Right cardiac atrium (tissue), 5 donors: ENCODE data around the gene SF1. TPM values are rescaled to one million over a fixed set of nuclear protein-coding genes. Genes with fewer than 3 reads are reported as not detected.

Experiments used
- ATAC-seq, 2 donors: fragments of 200-7000 bp; cut with Tn5 transposase; one replicate each; pipeline versions ENCODE4 v1.8.0 to v1.9.1; 2020; ENCODE audit warnings: moderate library complexity in 2 of 2, mild to moderate bottlenecking in 1 of 2
- DNase-seq, 3 donors: peaks; one replicate each; pipeline ENCODE4 v3.0.0-alpha.2; 2020
- H3K27ac ChIP-seq: one replicate; pipeline ENCODE4 v1.5.1; 2013; ENCODE audit warnings: mild to moderate bottlenecking, low read length, control low read depth, moderate library complexity
- H3K27me3 ChIP-seq: one replicate; pipeline ENCODE4 v1.6.1; 2013; ENCODE audit not compliant: control insufficient read depth, insufficient read depth
- H3K4me1 ChIP-seq: one replicate; pipeline ENCODE4 v1.6.1; 2013; ENCODE audit warnings: low read length; ENCODE audit not compliant: control insufficient read depth, insufficient read depth
- H3K4me3 ChIP-seq: one replicate; pipeline ENCODE4 v1.5.1; 2013; ENCODE audit warnings: low read length, control low read depth
- H3K9me3 ChIP-seq: one replicate; pipeline ENCODE4 v1.6.1; 2013; ENCODE audit warnings: low read length; ENCODE audit not compliant: control insufficient read depth
- WGBS: extraction: QIAGEN DNeasy Blood & Tissue Kit; methylation state at CpG from one replicate; pipeline ENCODE4 v1.1.7; 2013; 5-methylcytosine and 5-hydroxymethylcytosine counted together
- intact Hi-C, 4 donors: fragments of 100-400 bp; cut with DNase I; formaldehyde crosslinking; loops; one replicate each; pipeline versions ENCODE4 v1.11.0 to v1.14.0; 2022 to 2023
- polyA plus RNA-seq: library from polyadenylated mRNA; stranded (reverse); fragments of 200-250 nt; gene quantifications from one replicate; pipeline ENCODE4 v1.2.3, GENCODE V29; 2013
- total RNA-seq, 4 donors: library from RNA; stranded (reverse); fragmentation: NEBNext Ultra II Directional; extraction: Animal tissue kit (Norgen Biotek cat#: 25700); gene quantifications; one replicate each; pipeline ENCODE4 v1.2.1, GENCODE V29; 2021
- donor health status: healthy with polysubstance abuse.
- donor health status: DM: no; HTN: yes; CAD: no.
- donor health status: DM: no; HTN: no; CAD: no.
- donor health status: DM: no; HTN: yes; CAD: no; lungs with severe emphysema.
- donor health status: DM: yes; HTN: yes; CAD: no.

SF1 gene
- total and polyA plus RNA-seq, 5 donors: 72.8 to 203 (median 195) TPM

- Histone ChIP-seq H3K4me1 (peaks cover 12% of the 10 kb centered on the region), H3K4me3 (no peak overlapping the region), H3K9me3 (no peaks in the 10 kb centered on the region), H3K27ac (no peak overlapping the region), H3K27me3 (no peaks in the 10 kb centered on the region)
- 87% methylated on average over 15 of the region's 15 CpGs for WGBS
- intact Hi-C loops: no loop called here
- no peak for ATAC-seq
- DNase-seq: peak in 2 of 3 donors; percentile 40 to 55
Measured at GRCh38 chr11:64758330-64759079, 19.8 kb downstream of the SF1 start.

DNA sequence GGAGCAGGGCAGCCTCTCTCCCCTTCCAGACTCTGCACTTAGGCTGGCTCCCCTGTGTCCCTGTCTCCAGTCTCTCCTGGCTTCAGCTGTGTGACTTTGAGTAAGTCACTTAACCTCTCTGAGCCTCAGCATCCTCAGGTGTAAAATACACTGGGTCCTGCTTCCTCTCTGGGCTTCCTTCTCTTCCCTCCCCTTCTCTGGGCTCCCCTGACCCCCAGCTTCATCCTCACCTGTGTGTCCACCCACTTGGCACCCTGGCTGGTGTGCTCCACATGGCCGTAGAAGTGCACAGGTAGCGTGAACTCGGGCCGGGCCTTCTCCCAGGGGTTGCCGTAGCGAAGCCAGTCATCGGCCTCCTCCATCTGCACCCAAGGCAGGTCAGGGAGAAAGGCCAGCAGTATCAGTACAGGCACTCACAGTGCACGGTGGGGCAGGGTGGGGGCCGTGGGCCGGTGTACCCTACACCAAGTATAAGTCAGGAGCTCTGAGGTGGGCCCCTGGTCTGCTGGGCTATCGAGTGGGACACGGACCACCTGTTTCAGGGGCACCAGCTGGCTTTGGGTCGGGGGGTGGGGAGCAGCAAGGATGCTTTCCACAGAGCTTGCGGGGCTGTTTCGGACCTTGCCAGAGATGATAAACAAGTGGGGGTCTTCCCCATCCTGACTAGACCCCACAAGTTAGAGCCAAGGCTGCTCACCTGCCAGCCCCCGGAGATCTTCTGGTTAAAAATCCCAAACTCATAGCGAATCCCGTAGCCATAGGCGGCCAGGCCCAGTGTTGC, 20.6 kb downstream of the SF1 start:
- Histone ChIP-seq H3K4me3 (no peak overlapping the region), H3K4me1 (peaks cover 8% of the 10 kb centered on the region), H3K27ac (no peak overlapping the region), H3K27me3 (no peaks in the 10 kb centered on the region), H3K9me3 (no peaks in the 10 kb centered on the region)
- no peak for ATAC-seq
- intact Hi-C loops: no loop called here
- peak in 2 of 3 donors; percentile 56 to 58 for DNase-seq
- WGBS: 86% methylated on average over 19 of the region's 19 CpGs

GRCh38 chr11:64755681-64756361, 22.5 kb downstream of the SF1 start:
- no peak for ATAC-seq
- no peak overlapping the region for H3K4me3 ChIP-seq
- intact Hi-C loops: no loop called here
- peaks cover 8% of the 10 kb centered on the region for H3K4me1 ChIP-seq
- H3K27ac ChIP-seq: no peak overlapping the region
- no peaks in the 10 kb centered on the region for H3K9me3 ChIP-seq
- DNase-seq: peak in 1 of 3 donors; percentile 32
- no peaks in the 10 kb centered on the region for H3K27me3 ChIP-seq
- WGBS: 89% methylated on average over 13 of the region's 13 CpGs

DNA sequence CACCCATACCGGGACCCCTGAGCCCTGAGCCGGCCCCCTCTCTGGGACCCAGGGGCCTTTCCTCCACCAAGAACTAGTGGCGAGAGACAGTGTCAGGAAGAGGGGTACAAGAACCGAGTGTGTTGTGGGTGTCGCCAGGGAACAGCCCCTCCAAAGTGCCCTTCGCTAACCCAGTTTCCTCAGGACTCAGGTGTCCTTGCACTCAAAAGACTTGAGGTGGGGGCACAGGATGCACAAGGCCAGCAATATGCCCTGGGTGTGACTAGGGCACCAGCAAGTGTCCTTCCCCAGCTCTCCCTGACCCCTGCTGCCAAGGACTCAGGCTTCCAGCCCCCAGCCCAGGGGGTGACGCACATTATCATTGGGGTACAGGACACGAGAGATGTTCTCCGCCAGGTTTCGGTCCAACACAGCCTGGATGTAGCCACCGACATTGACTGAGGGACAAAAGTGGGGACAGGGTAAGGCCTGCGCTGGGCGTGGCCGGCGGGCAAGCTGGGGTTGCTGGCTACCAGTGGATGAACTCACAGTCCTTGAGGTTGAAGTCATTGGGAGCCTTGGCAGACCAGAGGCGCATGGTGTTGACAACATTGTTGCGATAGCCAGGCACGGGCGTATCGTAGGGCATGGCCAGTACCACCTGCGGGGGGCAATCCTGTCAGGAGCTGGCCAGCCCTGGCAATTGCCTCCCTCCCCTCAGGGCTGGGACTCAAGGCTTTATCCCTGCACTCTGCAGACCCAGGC, 23.3 kb downstream of the SF1 start:
- intact Hi-C loops: no loop called here
- DNase-seq: peak in 2 of 3 donors; percentile 42 to 45
- Histone ChIP-seq H3K9me3 (no peaks in the 10 kb centered on the region), H3K27me3 (no peaks in the 10 kb centered on the region), H3K4me3 (no peak overlapping the region), H3K27ac (no peak overlapping the region), H3K4me1 (peaks cover 2% of the 10 kb centered on the region)
- no peak for ATAC-seq
- WGBS: 91% methylated on average over 21 of the region's 21 CpGs

DNA sequence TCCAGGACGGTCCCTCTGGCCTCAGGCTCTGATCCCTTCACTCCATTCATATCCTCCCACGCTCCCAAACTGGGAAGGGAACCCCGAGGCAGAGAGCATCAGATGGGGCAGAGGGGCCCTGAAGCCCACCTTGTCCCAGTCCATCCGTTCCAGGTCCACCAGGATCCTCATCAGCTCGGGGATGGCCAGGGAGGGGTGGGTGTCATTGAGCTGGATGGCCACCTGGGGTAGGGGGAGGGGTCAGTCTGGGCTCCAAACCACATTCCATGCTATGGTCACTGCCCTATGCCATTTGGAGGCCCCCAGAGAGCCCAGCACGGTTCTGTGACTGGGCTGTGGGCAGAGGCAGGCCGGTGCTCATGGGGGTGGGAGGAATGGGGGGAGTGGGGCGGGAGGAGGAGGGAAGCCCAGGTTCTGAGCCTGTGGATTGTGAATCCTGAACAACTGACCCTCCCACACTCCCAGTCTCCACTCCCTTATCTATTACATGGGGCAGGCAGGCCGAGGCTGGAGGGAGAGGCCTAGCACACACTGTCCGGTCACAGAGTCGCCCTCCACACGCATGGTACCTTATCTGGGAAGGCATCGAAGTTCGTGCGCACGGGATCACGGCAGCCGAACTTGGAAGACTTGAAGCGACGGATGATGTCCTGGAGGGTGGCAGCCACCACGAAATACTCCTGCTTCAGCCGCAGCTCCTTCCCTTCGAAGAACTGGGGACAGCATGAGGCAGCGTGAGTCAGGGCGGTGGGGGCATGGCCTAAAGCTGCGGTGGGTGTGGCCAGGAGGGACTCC, 24.0 kb downstream of the SF1 start:
- Histone ChIP-seq H3K4me3 (no peak overlapping the region), H3K9me3 (no peaks in the 10 kb centered on the region), H3K27me3 (no peaks in the 10 kb centered on the region), H3K27ac (no peak overlapping the region), H3K4me1 (no peaks in the 10 kb centered on the region)
- DNase-seq (peak in 2 of 3 donors; percentile 40 to 55), ATAC-seq (no peak)
- intact Hi-C loops: no loop called here
- 82% methylated on average over 26 of the region's 26 CpGs for WGBS

GRCh38 chr11:64753380-64754123, 24.8 kb downstream of the SF1 start:
- H3K9me3 ChIP-seq: no peaks in the 10 kb centered on the region
- intact Hi-C loops: no loop called here
- H3K4me1 ChIP-seq: no peaks in the 10 kb centered on the region
- ATAC-seq (no peak), DNase-seq (peak in 1 of 3 donors; percentile 64)
- WGBS: 95% methylated on average over 43 of the region's 43 CpGs
- H3K4me3 ChIP-seq: no peak overlapping the region
- no peaks in the 10 kb centered on the region for H3K27me3 ChIP-seq
- no peak overlapping the region for H3K27ac ChIP-seq

DNA sequence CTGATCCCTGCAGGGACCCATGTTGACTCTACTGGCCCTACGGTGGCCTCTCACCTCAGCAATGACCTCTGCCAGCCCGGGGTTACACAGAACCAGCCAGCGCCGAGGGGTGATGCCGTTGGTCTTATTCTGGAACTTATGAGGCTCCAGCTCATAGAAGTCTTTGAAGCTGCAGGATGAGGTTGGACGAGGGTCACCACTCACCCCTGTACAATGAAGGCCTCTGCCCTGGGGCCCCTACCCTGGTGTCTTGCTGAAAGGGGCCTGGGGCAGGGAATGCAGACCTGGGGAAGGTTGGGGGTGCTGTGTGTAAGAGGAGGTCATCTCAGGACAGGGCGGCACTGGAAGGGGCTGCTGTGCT, 25.3 kb downstream of the SF1 start:
- intact Hi-C loops: no loop called here
- H3K27me3 ChIP-seq: no peaks in the 10 kb centered on the region
- H3K27ac ChIP-seq: no peak overlapping the region
- H3K9me3 ChIP-seq: no peaks in the 10 kb centered on the region
- DNase-seq (peak in 1 of 3 donors; percentile 35), ATAC-seq (no peak)
- no peaks in the 10 kb centered on the region for H3K4me1 ChIP-seq
- 93% methylated on average over 7 of the region's 7 CpGs for WGBS
- no peak overlapping the region for H3K4me3 ChIP-seq

GRCh38 chr11:64752175-64752970, 26.0 kb downstream of the SF1 start:
- intact Hi-C loops: no loop called here
- H3K4me3 ChIP-seq: no peak overlapping the region
- no peaks in the 10 kb centered on the region for H3K27me3 ChIP-seq
- H3K9me3 ChIP-seq: no peaks in the 10 kb centered on the region
- 84% methylated on average over 14 of the region's 14 CpGs for WGBS
- H3K4me1 ChIP-seq: no peaks in the 10 kb centered on the region
- DNase-seq: peak in 1 of 3 donors; percentile 46
- ATAC-seq: no peak
- H3K27ac ChIP-seq: no peak overlapping the region

DNA sequence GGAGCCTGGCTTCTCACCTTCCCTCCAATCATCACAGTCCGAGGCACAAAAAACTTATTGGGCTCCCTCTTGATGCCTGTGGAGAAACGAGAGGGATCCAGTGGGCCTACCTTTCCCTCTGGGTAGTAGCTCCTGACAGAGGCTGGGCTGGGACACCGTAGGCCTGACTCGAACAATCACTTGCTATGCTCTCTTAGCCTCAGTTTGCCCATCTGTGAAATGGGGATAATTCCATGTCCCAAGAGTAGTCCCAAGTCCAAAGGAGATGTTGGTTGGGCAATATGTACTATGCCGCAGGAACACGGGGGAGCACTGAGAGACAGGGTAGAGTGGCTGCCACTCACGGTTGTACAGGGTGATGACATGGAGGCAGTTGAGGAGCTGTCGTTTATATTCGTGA, 26.8 kb downstream of the SF1 start:
- 95% methylated on average over 9 of the region's 9 CpGs for WGBS

More for the DNA sequence above, 26.8 kb downstream of the SF1 start:
- intact Hi-C loops: no loop called here
- Histone ChIP-seq H3K4me1 (no peaks in the 10 kb centered on the region), H3K4me3 (no peak overlapping the region), H3K9me3 (no peaks in the 10 kb centered on the region), H3K27me3 (no peaks in the 10 kb centered on the region), H3K27ac (no peak overlapping the region)
- ATAC-seq (no peak), DNase-seq (peak in 1 of 3 donors; percentile 10)
